GM12878 (cell line): ENCODE data around the gene MCF2L2. TPM values are rescaled to one million over a fixed set of nuclear protein-coding genes. Genes with fewer than 3 reads are reported as not detected.

Source experiments
- ATAC-seq: fragments of 200-7000 bp; cut with Tn5 transposase; 3 replicates; pipeline ENCODE4 v1.9.1; 2020; ENCODE audit warnings: mild to moderate bottlenecking, moderate library complexity
- BruUV-seq: library from RNA; stranded (reverse); fragments of 400-500 nt; replicated peaks from 2 replicates; lab custom pipeline; 2021; lab: Mats Ljungman, UMichigan
- CTCF ChIA-PET: fragments of 300-600 bp; sonication (Branson Sonifier 250); formaldehyde crosslinking; extraction: SDS; loops from one replicate; lab custom pipeline; 2021; ENCODE audit warnings: inconsistent platforms; lab: Yijun Ruan, JAX
- POLR2A ChIA-PET: fragments of 350-600 bp; formaldehyde crosslinking; extraction: SDS; loops from one replicate; lab custom pipeline; 2021; ENCODE audit warnings: inconsistent platforms; lab: Charles Lee
- RAD21 ChIA-PET: fragments of 300-600 bp; sonication (Branson Sonifier 250); formaldehyde crosslinking; loops from one replicate; lab custom pipeline; 2023; ENCODE audit warnings: antibody characterized with exemption; ENCODE audit not compliant: unreplicated experiment; lab: Charles Lee
- SMC1A ChIA-PET: fragments of 300-600 bp; sonication (Branson Sonifier 250); formaldehyde crosslinking; loops from one replicate; lab custom pipeline; 2023; ENCODE audit not compliant: unreplicated experiment, uncharacterized antibody; lab: Charles Lee
- DNase-seq: peaks from one replicate; pipeline ENCODE4 v3.0.0-alpha.2; 2011; ENCODE audit warnings: low read depth, low spot score
- FAIRE-seq: peaks from 3 replicates; lab custom pipeline; 2011; peaks lifted over from hg19 to GRCh38; lab: Jason Lieb, UNC
- H2AFZ ChIP-seq: 2 replicates; pipeline ENCODE4 v1.6.0; 2011; ENCODE audit warnings: low read depth, low read length, control low read depth; ENCODE audit not compliant: control insufficient read depth
- H3K27ac ChIP-seq: 2 replicates; pipeline ENCODE4 v1.5.1; 2011; ENCODE audit warnings: control low read depth; ENCODE audit not compliant: control insufficient read depth, insufficient read depth
- H3K27me3 ChIP-seq, 2 experiments: replicated peaks in 1 of 2; 2 replicates each; pipeline versions ENCODE4 v1.6.0 to v1.6.1; 2011; ENCODE audit warnings: low read length in 1 of 2; ENCODE audit not compliant: control insufficient read depth in 2 of 2, insufficient read depth in 2 of 2
- H3K36me3 ChIP-seq, 2 experiments: 2 replicates each; pipeline ENCODE4 v1.5.1; 2011; ENCODE audit warnings: low read length in 1 of 2; ENCODE audit not compliant: control insufficient read depth in 2 of 2, insufficient read depth in 2 of 2
- H3K4me1 ChIP-seq: 2 replicates; pipeline ENCODE4 v1.6.1; 2011; ENCODE audit warnings: mild to moderate bottlenecking, low read length, moderate library complexity, mixed read lengths; ENCODE audit not compliant: control insufficient read depth, insufficient read depth
- H3K4me2 ChIP-seq: 2 replicates; pipeline ENCODE4 v1.6.0; 2011; ENCODE audit warnings: control low read depth; ENCODE audit not compliant: control insufficient read depth, insufficient read depth
- H3K4me3 ChIP-seq: fragments of 200-600 bp; sonication (generic); 2 replicates; pipeline ENCODE4 v1.5.1; 2016
- H3K79me2 ChIP-seq: 2 replicates; pipeline ENCODE4 v1.6.0; 2011; ENCODE audit warnings: low read length; ENCODE audit not compliant: control insufficient read depth, insufficient read depth
- H3K9ac ChIP-seq: 2 replicates; pipeline ENCODE4 v1.8.0; 2011; ENCODE audit warnings: low read length, control low read depth, mixed read lengths; ENCODE audit not compliant: control insufficient read depth, insufficient read depth
- H3K9me3 ChIP-seq: replicated peaks from 3 replicates; pipeline ENCODE4 v1.5.1; 2011; ENCODE audit warnings: mild to moderate bottlenecking, low read length; ENCODE audit not compliant: control insufficient read depth, insufficient read depth
- H4K20me1 ChIP-seq: 2 replicates; pipeline ENCODE4 v1.6.0; 2011; ENCODE audit not compliant: control insufficient read depth, insufficient read depth
- BCL11A ChIP-seq: IDR thresholded peaks from 2 replicates; pipeline ENCODE4 v1.6.1; 2011; ENCODE audit warnings: low read depth, low read length
- EGR1 ChIP-seq, 2 experiments: IDR thresholded peaks; 1 replicate in 1 of 2; 2 replicates in 1 of 2; pipeline ENCODE4 v1.6.1; 2011 to 2012; ENCODE audit warnings: low read depth in 2 of 2, low read length in 2 of 2, borderline replicate concordance in 1 of 2, mild to moderate bottlenecking in 1 of 2, moderate library complexity in 1 of 2
- IKZF2 ChIP-seq, 2 experiments: fragments of 450-650 bp; IDR thresholded peaks; 2 replicates each; pipeline ENCODE4 v1.6.1; 2017; ENCODE audit warnings: mild to moderate bottlenecking in 2 of 2, moderate library complexity in 2 of 2
- NFXL1 ChIP-seq: fragments of 450-650 bp; IDR thresholded peaks from 2 replicates; pipeline ENCODE4 v1.6.1; 2017; ENCODE audit warnings: antibody characterized with exemption, mild to moderate bottlenecking, borderline replicate concordance
- NRF1 ChIP-seq: conservative IDR thresholded peaks from 2 replicates; pipeline ENCODE4 v1.6.1; 2011; ENCODE audit warnings: mild to moderate bottlenecking, low read depth, low read length, improper control_type of control experiment
- SIN3A ChIP-seq: IDR thresholded peaks from 2 replicates; pipeline ENCODE4 v1.6.1; 2012; ENCODE audit warnings: low read depth, low read length, improper control_type of control experiment
- YBX1 ChIP-seq: fragments of 450-650 bp; IDR thresholded peaks from 2 replicates; pipeline ENCODE4 v1.6.1; 2016; ENCODE audit warnings: antibody characterized with exemption
- WGBS: methylation state at CpG from one replicate; pipeline ENCODE4 v1.1.6; 2016; ENCODE audit warnings: low lambda C conversion rate; ENCODE audit not compliant: insufficient replicate concordance, insufficient coverage; ENCODE audit errors: missing lambda C conversion rate; 5-methylcytosine and 5-hydroxymethylcytosine counted together
- in situ Hi-C: fragments of 300-500 bp; cut with MboI; formaldehyde crosslinking; loops from 9 replicates; pipeline ENCODE4 v1.14.3; 2018; ENCODE audit warnings: mixed read lengths
- intact Hi-C: fragments of 100-400 bp; cut with micrococcal nuclease; formaldehyde crosslinking; loops from one replicate; pipeline ENCODE4 v1.14.2; 2022; ENCODE audit not compliant: unreplicated experiment
- polyA plus RNA-seq, 11 experiments: library from polyadenylated mRNA; depleted of rRNA in 4 of 11; unstranded in 6 of 11; stranded (reverse) in 5 of 11; fragments of >200 nt; fragmentation: Nextera tagmentation in 4 of 11; fragmentation: Illumina TruSeq in 1 of 11; extraction: Ambion mirVana in 4 of 11; extraction: Trizol in 1 of 11; gene quantifications; 1 replicate in 1 of 11; 2 replicates in 10 of 11; pipeline versions ENCODE4 v1.2.1 to v1.2.3, GENCODE V29; 2011 to 2016; ENCODE audit warnings: inconsistent platforms in 2 of 11, missing spikeins in 2 of 11, low read depth in 1 of 11
- total RNA-seq, 4 experiments: library from RNA; depleted of rRNA in 3 of 4; stranded (reverse); fragments of >200 nt in 3 of 4; fragmentation: Illumina TruSeq in 1 of 4; extraction: Trizol in 1 of 4; gene quantifications; 2 replicates each; pipeline versions ENCODE4 v1.2.1 to v1.2.3, GENCODE V29; 2013 to 2021
- TF ChIP-seq, protein P1 (sequence below): IDR thresholded peaks from 2 replicates; pipeline ENCODE4 v1.6.1; 2011; ENCODE audit warnings: borderline replicate concordance, low read depth, mild to moderate bottlenecking, moderate library complexity, mixed read lengths, low read length; ENCODE audit not compliant: insufficient read depth; ENCODE audit errors: extremely low read length
- TF ChIP-seq, protein P2 (sequence below): IDR thresholded peaks from 2 replicates; pipeline ENCODE4 v1.6.1; 2011; ENCODE audit warnings: low read depth, mild to moderate bottlenecking, low read length, moderate library complexity, borderline replicate concordance; ENCODE audit errors: extremely low read depth

Gene MCF2L2
- total and polyA plus RNA-seq, 10 of the 15 experiments (the other 5 are each of a cell fraction or from before 2014, with no cell fraction given) = 0.37 to 2.8 (median 1.4) TPM

DNA sequence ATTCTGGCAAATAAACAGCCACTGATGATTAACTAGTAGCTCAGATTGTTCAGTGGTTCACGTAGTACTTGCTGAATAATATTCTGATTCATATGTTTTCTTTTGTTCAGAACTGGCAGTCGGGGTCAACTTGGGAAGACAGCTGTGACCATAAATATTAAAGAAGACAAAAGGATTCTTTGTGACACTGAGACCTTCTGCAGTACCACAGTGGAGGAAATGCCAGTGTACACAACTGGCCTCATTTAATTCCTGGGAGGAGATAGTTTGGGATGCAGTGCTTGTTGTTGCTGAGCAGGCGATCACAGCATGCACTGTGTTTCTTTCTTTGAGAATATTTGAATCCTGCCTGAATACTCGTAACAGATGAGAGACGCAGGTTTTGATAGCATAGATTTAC is 26.7 kb upstream of the MCF2L2 start:
- H3K9me3 ChIP-seq = no peaks in the 10 kb centered on the region
- POLR2A ChIA-PET = no interaction called here
- TF ChIP-seq BCL11A (no peak), NRF1 (no peak), YBX1 (no peak), SIN3A (no peak)
- TF ChIP-seq, protein P1, sequence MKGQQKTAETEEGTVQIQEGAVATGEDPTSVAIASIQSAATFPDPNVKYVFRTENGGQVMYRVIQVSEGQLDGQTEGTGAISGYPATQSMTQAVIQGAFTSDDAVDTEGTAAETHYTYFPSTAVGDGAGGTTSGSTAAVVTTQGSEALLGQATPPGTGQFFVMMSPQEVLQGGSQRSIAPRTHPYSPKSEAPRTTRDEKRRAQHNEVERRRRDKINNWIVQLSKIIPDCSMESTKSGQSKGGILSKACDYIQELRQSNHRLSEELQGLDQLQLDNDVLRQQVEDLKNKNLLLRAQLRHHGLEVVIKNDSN = no peak
- RAD21 ChIA-PET = no interaction called here
- H3K79me2 ChIP-seq = no peaks in the 10 kb centered on the region
- WGBS = 68% methylated on average over 5 of the region's 5 CpGs
- SMC1A ChIA-PET = no interaction called here
- no peak for DNase-seq
- no peak overlapping the region for H2AFZ ChIP-seq
- intact Hi-C loops (no loop called here), in situ Hi-C loops (no loop called here)
- BruUV-seq = no TSS peak
- H3K4me3 ChIP-seq = no peak overlapping the region
- no peak overlapping the region for H3K9ac ChIP-seq
- no peak for ATAC-seq
- H4K20me1 ChIP-seq = no peaks in the 10 kb centered on the region
- no peak for FAIRE-seq
- CTCF ChIA-PET = interaction anchor here (0.6 kb wide), 1 partner anchor 28 kb away, joined by 3 read pairs; no protein-coding TSS in a partner anchor
- H3K27ac ChIP-seq = no peak overlapping the region
- H3K4me2 ChIP-seq = no peak overlapping the region
- no peaks in the 10 kb centered on the region for H3K36me3 ChIP-seq
- no peaks in the 10 kb centered on the region for H3K4me1 ChIP-seq
- no peaks in the 10 kb centered on the region for H3K27me3 ChIP-seq

DNA sequence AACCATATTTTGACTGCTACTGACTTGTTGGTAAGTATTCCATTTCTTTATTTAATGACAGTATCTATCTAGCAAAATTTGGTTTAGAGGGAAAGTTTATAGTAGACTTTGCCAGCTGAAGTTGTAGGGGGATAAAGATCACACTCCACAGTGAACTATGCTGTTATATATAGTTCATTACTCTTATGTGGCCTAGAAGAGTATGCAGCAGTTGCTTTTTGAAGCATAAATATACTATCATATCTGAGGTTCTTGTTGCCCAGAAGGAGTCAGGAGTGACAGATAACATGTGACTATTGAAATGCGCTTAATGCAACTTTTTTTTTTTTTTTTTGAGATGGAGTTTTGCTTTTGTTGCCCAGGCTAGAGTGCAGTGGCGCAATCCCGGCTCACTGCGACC is 25.6 kb upstream of the MCF2L2 start:
- 70% methylated on average over 4 of the region's 4 CpGs for WGBS
- intact Hi-C loops (no loop called here), in situ Hi-C loops (no loop called here)
- no peak for FAIRE-seq
- SMC1A ChIA-PET = no interaction called here
- H3K4me3 ChIP-seq = no peak overlapping the region
- H3K4me1 ChIP-seq = no peaks in the 10 kb centered on the region
- RAD21 ChIA-PET = no interaction called here
- no peak overlapping the region for H3K27ac ChIP-seq
- no peaks in the 10 kb centered on the region for H3K9me3 ChIP-seq
- no TSS peak for BruUV-seq
- H3K9ac ChIP-seq = no peak overlapping the region
- TF ChIP-seq NFXL1 (no peak), IKZF2 (IDR thresholded peaks at IDR 0.05) (no peak), EGR1 (IDR thresholded peaks at IDR 0.05; ENCODE audit: borderline replicate concordance in 1 of 2, low read depth in 2 of 2, low read length in 2 of 2) (no peak)
- TF ChIP-seq, protein P2, sequence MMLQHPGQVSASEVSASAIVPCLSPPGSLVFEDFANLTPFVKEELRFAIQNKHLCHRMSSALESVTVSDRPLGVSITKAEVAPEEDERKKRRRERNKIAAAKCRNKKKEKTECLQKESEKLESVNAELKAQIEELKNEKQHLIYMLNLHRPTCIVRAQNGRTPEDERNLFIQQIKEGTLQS = no peak
- TF ChIP-seq, all 136 proteins: peak for 0
- ChIA-PET POLR2A (no interaction called here), CTCF (no interaction called here)
- no peak for ATAC-seq
- no peak overlapping the region for H3K4me2 ChIP-seq
- H3K79me2 ChIP-seq = no peaks in the 10 kb centered on the region
- peaks cover 0 to 5% of the 10 kb centered on the region in 2 experiments; a peak in 1 of 4 replicates for H3K27me3 ChIP-seq
- no peaks in the 10 kb centered on the region for H3K36me3 ChIP-seq
- no peaks in the 10 kb centered on the region for H4K20me1 ChIP-seq
- no peak overlapping the region for H2AFZ ChIP-seq
- DNase-seq = no peak
